NCI-H1048 (cell line): ENCODE data around the gene TMEM121B.

Experiments used
- DNase-seq: peaks from one replicate; lab custom pipeline; 2025; lab: John Stamatoyannopoulos, UW

The TMEM121B gene

DNA sequence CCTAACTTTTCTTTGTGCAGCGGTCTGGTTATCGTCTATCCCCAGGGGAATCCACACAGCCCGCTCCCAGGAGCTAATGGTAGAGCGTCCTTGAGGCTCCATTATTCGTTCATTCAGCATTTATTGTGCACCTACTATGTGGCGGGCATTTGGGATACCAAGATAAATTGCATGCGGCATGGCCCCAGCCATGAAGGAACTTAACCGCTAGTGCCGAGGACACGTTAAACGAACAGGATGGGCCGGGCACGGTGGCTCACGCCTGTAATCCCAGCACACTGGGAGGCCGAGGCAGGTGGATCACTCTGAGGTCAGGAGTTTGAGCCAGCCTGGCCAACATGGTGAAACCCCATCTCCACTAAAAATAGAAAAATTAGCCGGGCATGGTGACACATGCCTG lies 11.2 kb downstream of the TMEM121B start:
- no peak for DNase-seq

DNA sequence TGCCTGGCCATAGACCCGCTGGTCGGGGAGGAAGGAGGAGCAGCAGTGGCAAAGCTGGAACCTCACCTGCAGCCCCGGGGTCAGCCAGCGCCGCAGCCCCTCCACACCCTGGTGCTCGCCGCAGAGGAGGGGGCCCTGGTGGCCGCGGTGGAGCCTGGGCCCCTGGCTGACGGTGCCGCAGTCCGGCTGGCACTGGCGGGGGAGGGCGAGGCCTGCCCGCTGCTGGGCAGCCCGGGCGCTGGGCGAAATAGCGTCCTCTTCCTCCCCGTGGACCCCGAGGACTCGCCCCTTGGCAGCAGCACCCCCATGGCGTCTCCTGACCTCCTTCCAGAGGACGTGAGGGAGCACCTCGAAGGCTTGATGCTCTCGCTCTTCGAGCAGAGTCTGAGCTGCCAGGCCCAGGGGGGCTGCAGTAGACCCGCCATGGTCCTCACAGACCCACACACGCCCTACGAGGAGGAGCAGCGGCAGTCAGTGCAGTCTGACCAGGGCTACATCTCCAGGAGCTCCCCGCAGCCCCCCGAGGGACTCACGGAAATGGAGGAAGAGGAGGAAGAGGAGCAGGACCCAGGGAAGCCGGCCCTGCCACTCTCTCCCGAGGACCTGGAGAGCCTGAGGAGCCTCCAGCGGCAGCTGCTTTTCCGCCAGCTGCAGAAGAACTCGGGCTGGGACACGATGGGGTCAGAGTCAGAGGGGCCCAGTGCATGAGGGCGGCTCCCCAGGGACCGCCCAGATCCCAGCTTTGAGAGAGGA lies 11.9 kb downstream of the TMEM121B start:
- DNase-seq, result no peak

DNA sequence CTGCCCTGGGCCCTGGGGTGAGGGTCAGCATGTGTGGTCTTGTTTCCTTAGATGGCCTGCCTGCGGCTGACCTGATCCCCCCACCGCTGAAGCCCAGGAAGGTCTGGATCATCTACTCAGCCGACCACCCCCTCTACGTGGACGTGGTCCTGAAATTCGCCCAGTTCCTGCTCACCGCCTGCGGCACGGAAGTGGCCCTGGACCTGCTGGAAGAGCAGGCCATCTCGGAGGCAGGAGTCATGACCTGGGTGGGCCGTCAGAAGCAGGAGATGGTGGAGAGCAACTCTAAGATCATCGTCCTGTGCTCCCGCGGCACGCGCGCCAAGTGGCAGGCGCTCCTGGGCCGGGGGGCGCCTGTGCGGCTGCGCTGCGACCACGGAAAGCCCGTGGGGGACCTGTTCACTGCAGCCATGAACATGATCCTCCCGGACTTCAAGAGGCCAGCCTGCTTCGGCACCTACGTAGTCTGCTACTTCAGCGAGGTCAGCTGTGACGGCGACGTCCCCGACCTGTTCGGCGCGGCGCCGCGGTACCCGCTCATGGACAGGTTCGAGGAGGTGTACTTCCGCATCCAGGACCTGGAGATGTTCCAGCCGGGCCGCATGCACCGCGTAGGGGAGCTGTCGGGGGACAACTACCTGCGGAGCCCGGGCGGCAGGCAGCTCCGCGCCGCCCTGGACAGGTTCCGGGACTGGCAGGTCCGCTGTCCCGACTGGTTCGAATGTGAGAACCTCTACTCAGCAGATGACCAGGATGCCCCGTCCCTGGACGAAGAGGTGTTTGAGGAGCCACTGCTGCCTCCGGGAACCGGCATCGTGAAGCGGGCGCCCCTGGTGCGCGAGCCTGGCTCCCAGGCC lies 12.7 kb downstream of the TMEM121B start:
- no peak for DNase-seq

DNA sequence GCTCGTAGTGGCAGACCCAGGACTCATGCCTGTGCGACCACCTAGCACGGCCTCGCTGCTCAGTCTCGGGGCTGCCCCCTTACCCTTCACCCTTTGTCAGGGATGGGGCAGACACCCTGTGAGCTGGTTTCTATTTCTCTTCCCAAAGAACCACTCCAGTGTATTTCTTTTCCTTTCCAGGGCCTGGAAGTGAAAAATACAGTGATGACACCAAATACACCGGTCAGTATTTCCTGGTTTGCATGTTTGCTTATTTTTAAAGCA lies 13.7 kb downstream of the TMEM121B start:
- no peak for DNase-seq

DNA sequence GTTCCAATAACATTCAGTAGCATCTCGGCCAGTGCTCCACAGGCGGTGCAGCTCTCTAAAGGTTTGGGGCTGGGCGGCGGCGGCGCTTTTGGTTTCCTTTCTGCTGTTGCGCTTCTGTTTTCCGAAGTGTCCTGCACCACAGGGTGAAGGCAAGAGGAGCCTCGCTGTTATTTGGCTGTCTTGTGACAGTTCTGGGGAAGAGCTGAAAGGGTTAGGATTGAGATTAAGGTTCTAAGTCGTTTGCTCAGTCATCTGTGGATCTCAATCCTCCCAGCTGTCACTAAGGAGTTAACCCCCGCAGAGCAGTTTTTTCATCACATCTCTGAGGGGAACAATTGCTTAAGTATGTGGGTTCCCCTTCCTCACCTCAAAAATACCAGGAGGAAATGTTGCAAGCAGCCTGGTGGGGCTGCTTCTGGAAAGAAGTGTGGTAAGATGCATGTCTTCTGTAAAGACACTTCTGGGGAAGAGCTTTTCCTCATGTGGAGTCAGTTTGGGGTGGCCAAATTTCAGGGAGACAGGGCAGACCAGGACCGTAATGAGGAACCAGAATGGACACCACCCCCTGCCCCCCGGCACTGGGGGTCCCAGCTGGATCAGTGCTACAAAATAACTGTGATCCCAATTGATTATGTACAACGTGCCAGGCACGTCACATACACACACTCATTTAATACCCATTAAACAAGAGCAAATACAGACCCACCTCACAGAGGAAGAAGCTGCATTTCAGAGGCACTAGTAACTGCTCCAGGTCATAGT lies 14.2 kb downstream of the TMEM121B start:
- no peak for DNase-seq

DNA sequence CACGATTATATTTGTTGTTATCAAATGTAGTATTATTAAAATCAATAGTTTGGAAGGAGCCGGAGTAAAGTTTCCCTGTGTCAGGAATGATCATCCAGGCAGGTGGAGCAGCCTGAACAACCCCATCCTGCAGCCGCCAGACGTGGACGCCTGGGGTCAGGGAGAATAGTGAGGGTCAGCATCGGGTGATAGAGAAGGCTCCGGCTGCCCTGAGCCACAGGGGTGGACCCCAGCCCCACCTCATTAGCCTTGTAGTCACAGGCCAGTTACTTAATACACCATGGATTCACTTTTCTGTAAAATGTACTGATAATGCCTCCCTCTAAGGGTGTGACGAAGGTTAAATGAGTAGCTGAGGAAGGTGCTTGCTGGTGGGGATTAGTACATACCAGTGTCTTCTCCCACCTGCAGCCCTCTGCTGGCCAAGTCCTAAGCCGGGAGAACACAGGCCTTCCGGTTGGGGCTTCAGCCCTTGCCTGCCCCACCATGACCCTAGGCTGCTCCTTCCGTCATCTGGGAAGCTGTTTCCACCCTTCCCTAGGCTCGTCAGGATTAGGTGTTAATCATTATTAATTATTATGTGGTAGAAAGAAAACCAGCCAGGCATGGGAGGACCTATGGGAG lies 14.9 kb downstream of the TMEM121B start:
- DNase-seq, result no peak

DNA sequence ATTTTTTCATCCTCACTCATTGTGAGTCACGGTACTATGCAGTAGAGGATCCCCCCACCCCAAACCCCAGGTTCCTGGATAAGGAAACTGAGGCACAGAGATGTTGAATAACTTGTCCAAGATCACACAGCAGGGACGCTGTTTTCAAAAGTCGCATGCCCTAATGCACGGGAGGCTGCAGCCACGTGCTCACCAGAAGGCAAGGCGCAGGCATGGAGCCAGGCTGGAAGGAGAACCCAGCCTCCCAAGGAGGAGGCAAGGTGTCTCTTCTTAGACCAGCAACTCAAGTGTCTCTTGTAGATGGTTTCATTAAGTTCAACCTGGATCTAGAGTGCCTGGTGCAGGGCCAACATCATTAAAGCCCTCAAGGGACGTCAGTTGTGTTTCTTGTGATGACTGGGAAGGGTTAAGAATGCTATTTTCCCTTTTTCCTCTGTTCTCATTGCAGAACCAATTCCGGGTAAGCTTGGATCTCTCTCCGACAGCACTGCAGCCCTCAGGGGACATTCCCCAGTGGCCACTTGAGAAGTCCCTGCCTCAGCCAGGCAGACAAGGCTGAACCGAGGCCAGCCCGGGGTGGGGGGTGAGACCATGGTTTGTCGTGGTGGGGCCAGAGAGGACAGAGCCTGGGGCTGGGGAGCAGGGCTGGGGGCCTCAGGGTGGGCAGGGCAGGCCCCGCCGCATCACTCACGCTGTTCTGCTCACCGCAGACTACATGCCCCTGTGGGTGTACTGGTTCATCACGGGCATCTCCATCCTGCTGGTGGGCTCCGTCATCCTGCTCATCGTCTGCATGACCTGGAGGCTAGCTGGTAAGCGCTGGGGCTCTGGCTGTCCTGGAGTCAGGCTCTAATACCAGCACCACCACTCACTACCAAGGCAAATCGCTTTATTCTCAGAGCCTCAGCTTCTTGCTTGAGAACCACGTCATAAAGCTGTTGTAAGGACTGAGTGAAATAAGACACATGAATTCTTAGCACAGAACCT lies 15.7 kb downstream of the TMEM121B start:
- no peak for DNase-seq

DNA sequence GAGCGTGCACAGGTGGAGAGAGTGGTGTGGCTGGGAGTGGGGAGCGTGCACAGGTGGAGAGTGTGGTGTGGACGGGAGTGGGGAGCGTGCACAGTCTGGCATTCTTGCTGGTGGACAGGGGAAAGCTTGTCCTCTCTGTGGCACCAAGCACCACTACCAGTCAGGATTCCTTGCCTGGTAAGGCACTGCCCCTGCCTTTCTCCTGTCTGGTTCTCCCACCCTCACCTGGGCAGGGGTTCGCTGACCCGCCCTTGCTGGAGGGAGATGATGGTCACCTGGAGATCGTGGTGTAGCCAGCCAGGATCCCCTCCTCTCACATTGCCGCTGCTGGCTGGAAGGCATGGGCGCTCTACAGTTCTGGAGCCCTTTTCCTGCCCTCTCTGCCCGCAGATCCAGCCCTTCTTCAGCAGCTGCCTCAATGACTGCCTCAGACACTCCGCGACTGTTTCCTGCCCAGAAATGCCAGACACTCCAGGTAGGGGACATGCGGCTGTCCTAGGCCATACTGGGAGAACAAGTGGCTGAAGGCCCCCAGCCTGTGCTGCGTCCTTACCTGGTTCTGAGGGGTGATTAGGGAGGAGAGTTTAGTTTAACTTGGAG lies 16.7 kb downstream of the TMEM121B start:
- no peak for DNase-seq

DNA sequence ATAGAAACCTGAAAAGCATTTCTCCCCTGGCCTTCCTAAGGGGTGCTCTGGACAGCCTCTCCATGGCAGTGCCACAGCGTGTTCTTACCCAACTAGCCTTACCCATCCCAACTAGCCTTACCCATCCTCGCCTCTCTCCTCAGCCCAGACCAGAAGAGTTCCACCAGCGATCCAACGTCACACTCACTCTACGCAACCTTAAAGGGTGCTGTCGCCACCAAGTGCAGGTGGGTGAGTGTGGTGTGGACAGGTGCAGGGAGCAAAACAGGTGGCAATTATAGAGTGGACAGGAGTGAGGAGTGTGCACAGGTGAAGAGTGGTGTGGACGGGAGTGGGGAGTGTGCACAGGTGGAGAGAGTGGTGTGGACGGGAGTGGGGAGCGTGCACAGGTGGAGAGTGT lies 17.8 kb downstream of the TMEM121B start:
- no peak for DNase-seq

DNA sequence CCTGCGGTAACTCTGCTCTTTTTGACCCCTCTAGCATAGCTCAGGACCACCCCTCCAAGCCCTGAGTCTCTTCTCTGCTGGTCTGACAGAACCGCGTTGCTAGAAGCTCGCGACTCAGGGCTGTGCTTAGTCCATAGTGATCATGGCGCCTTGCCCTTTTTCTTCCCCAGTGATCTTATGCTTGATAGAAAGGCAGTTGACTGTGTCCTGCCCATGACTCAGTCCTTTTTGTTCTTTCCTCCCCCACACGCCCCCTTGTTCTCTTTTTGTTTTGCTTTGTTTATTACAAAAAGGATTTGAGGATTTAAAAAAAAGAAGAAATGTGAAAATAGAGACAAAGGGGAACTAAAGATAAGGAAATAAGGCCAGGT lies 18.9 kb downstream of the TMEM121B start:
- DNase-seq, result no peak

DNA sequence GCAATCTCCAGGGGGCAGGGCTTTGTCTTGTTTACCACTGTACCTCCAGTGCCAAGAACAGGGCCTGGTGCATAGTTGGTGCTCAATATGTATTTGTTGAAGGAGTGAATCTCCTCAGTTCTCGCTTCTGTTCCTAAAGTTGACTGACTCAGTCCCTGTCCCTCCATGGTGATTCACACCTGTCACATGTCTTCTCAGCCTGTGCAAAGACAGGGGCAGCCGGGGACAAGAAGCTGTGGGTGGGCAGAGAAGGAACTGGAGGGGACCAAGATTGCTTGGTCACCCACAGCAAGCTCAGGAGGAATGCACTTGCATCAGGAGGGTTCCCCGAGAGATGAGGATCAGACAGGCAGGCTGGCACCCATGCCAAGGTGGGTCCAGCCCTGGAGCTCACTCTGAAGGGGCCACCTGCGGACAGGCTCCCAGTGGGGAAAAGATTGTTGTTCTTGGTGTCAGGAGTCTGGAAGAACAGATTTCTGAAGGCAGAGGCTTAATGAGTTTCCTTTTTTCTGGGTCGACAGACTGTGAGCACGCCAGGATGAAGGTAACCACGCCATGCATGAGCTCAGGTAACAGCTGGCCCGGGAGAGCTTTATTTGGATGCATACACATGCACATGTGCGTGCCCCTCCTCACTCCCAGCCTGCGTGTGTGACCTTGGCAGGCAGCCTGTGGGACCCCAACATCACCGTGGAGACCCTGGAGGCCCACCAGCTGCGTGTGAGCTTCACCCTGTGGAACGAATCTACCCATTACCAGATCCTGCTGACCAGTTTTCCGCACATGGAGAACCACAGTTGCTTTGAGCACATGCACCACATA lies 19.5 kb downstream of the TMEM121B start:
- no peak for DNase-seq

DNA sequence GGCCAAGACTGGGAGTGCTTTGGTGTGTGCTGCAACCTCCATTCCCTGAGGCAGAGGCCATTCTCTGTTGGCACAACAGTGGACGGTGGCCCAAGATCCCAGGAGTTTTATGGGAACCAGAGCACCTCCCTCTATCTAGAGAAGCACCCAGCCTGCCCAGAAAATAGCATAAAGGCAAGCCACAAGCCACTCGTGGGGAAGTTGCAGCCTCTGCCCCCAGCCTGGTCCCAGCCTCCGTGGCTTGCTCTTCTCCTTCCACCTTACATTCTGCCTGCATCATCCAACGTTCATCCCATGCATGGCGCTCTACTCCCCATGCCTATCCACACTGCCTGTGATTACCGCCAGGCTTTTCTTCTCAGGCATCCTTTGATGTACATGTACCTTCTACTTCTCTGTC lies 20.5 kb downstream of the TMEM121B start:
- DNase-seq, result no peak

DNA sequence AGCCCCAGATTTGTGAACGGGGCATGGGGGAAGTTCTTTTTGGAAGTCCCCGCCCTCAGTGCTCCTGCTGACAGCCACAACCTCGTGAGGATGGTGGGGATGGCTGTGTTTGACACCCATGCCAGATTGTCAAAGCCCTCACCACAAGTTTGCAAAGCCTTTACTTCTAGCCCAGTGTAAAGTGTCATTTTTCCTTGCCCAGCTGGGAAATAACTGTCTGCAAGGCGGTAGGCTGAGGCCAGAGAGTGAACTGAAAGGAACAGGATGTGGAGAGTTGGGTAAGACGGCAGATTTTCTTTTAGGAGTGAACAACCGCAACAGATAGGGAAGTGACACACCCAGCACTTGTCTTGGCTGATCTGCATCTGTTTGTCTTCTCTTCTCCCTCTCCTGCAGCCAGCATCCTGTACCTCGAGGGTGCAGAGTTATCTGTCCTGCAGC lies 22.8 kb downstream of the TMEM121B start:
- no peak for DNase-seq

DNA sequence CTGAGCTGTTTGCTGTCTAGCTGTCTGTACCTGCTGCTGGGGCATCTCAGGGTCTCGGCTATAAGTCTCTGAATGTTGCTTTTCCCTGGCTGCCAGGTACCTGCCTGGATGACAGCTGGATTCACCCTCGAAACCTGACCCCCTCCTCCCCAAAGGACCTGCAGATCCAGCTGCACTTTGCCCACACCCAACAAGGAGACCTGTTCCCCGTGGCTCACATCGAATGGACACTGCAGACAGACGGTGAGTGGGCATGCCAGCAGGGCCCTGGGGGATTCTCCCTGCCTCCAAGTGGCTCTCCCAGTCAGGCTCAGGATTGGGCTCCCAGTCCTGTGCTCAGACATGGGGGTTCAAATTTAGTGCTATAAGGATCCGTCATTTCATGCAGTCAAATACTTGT lies 23.5 kb downstream of the TMEM121B start:
- DNase-seq, result no peak

DNA sequence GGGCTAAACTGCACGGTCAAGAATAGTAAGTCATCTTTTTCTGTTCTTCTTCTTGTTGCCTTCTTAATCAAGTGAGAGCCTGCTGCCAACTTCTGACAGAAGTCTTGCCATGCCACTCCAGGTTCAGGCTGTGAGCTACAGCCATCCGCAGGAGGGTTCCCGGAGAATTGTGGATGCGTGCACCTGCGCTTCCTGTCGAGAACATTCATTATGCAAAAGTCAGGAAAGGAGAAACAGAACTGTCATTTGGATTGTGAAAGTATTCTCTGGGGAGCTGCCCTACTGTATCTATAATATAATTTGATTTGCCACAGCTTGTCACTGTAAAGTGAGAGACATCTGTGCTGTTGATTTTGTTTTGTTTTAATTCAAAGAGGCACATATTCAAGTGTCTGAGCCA lies 24.1 kb downstream of the TMEM121B start:
- DNase-seq, result no peak

DNA sequence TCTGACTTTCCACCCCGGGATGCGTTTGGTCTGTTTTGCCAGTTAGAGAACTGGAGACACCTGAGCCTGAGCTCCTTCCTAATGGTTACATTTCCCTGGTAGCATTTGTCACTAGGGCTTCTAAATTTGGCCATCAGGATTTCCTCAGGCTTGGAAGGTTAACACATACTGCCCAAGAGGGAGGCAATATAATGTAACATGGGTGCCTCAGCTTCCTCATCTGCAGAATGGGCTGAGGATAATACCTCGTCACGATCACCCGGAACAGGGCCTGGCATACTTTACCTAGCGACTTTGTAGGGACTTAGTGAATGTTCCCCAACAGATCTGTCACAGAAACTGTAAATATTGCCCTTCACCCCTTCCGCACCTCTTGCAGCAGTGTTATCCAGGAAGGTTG lies 25.1 kb downstream of the TMEM121B start:
- DNase-seq, result no peak

DNA sequence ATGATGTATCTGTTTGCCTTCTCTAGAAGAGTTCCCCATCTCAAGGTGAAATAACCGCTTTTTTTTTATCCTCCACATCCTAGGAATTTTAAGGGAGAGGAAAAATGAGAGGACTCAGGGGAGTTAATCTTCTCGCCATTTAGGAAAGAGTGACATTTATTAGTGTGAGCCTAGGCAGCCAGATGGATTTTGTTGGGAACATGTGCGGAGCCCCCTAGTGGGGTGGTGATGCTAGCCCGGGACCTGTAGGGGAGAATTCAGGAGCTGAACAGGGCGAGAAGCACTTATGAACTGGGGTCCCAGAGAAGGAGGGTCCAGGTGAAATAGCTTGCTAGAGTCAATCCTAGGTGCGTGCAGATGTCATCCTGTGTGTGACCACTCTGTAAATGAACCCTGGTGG lies 25.6 kb downstream of the TMEM121B start:
- DNase-seq, result no peak

DNA sequence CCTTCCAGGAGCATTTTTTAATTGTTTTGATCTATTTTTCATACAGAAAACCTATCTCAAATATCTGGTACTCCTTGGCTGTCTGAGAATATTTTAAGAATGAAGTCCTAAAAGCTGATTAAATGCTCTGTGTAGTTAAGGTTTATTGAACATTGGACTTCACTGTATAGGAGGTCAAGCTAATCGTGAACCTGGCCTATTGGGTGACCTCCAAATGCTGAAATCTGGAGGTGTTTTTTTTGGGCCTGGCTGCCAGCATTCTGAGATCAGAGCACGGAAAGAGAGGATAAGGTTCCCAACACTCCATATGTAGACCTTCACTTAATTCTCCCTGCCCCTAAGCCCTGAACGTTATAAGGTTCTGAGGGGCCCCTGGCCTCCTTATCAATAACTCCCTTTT lies 28.1 kb downstream of the TMEM121B start:
- no peak for DNase-seq

DNA sequence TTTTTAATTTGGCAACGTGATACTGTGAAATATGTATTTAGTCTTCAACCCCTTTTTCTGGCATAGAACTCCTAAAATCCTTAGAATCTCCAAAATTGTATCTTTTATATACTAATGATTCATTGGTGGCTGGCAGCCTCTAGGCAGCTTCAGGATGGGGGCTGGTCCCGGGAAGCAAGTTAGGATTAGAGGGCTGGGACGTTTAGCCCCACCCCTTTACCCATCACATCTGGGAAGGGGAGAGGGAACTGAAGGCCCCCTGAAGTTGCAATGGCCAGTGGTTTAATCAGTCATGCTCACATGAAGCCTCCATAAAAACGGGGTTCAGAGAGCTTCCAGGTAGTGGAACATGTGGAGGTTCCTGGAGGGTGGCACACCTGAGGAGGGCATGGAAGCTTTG lies 29.3 kb downstream of the TMEM121B start:
- DNase-seq, result no peak

DNA sequence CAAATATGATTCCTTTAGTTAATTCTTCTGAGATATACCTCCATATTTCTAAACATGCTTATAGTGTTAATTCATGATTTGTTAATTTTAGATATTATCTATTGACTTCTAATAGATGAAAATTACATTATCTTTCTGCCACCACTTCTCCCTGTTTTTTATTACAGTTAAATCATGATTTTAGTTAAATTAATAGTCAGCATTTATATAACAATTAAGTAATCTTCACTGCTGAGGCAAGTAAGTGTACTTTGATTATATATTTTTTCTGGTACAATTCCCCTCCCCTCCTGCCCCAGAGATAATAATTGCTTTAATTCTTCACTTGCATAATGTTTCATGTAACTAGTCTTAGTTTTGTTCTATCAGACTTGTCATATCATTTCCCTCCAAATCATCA lies 30.6 kb downstream of the TMEM121B start:
- no peak for DNase-seq
